ENCODE results near the gene P3H3.

GRCh38 chr12:6817098-6817497 is 11.1 kb upstream of the P3H3 start:
- TF ChIP-seq CTCF (tag by site-specific recombination; IDR thresholded peaks at IDR 0.05) (no peak), ZNF449 (tag by site-specific recombination; IDR thresholded peaks at IDR 0.05) (no peak), YY1 (tag by site-specific recombination; IDR thresholded peaks at IDR 0.05) (no peak), GLIS1 (tag by site-specific recombination; IDR thresholded peaks at IDR 0.05) (no peak), ZNF24 (tag by site-specific recombination; IDR thresholded peaks at IDR 0.05) (no peak), ZNF311 (tag by site-specific recombination; IDR thresholded peaks at IDR 0.05; ENCODE audit: borderline replicate concordance) (no peak), ZNF776 (tag by site-specific recombination; IDR thresholded peaks at IDR 0.05; ENCODE audit: borderline replicate concordance) (no peak), TRIM28 (IDR thresholded peaks at IDR 0.05; ENCODE audit: borderline replicate concordance, low read length) (no peak), ZNF302 (tag by site-specific recombination; IDR thresholded peaks at IDR 0.05; ENCODE audit: low read depth) (no peak), KLF10 (tag by site-specific recombination; IDR thresholded peaks at IDR 0.05) (no peak), PRDM2 (tag by site-specific recombination; IDR thresholded peaks at IDR 0.05; ENCODE audit: borderline replicate concordance) (no peak), ATF2 (tag by site-specific recombination; IDR thresholded peaks at IDR 0.05; ENCODE audit: low read depth) (no peak), ZBTB44 (tag by site-specific recombination; IDR thresholded peaks at IDR 0.05) (no peak)
